A549 treated with CORT108297 at 1 μM for 4 hours (cell line): ENCODE data around the gene CORO7. TPM values are rescaled to one million over a fixed set of nuclear protein-coding genes. Genes with fewer than 3 reads are reported as not detected.

Experiments used
- total RNA-seq: library from RNA; stranded (reverse); fragments of 200-300 nt; extraction: Qiagen RNA extraction; gene quantifications from 5 replicates; pipeline ENCODE4 v1.2.3, GENCODE V29; 2022

Gene CORO7
- total RNA-seq: 10.3 to 19.8 TPM (median 17.0 TPM) in 5 replicates

DNA sequence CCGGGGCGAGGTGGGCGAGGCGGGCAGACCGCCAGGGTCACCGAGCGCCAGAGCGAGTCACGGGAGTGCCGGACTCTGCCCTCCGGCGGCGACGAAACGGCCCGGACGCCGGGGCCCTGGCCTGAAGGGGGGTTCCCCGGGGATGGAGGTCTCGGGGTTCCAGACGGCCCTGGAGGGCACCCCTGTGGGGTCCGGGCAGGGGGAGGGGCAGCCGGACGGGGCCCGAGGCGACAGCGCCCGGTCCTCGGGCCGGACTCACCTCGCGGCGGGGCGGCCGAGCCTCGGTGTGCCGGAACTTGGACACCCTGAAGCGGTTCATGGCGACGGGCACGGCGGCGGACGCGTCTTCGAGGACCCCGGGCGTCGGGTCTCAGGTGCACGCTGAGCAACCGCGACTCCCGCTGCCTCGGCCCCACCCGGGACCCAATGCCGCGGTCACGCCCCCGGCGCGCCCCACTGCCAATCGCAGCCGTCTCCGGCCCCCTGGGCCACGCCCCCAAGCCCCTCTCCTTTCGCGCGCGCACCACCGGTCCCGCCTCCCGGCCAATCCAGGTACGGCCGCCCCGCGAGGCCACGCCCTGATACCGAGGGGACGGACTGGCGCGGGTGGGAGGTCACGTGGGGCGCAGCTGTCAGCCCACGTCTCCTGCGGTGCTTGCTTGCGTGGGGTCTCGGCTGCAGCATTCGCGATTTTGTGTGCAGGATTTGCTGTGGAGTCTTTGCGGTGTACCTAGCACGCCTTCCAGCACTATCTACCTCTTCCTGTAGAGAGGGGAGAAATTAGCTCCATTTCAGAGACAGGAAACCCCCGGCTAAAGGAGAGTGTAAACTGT is at the start of gene CORO7:
TSS of gene CORO7 (minus strand) at position 397 of the 833 bp plus-strand sequence. CDS start at position 319, 78 bp downstream.

DNA sequence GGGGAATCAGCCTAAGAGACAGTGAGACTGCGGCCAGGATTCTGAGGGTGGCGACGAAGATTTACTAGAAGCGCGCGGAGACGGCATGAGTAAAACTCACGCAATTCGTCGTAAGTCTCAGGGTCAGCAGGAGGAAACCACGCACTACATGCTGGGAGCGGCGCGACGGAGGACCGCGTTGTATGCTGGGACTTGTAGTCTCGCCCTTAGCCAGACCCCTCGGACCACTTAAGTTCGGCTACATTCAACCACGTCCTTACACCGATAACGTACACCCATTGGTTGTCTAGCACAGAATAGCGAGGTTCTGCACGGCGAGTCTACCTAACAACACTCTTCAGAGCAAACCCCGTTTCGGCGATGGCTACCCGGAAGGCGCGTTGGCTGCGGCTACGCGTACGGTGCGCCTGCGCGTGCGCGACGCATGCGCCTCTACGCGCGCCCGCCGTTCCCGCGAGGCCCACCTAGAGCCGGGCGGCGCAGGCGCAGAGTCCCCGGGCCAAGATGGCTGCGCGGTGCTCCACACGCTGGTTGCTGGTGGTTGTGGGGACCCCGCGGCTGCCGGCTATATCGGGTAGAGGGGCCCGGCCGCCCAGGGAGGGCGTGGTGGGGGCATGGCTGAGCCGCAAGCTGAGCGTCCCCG is 9.1 kb upstream of the CORO7 start, which contains the start of gene DNAJA3:
TSS of gene DNAJA3 (plus strand) at position 491 of the 643 bp plus-strand sequence. CDS start at position 505, 14 bp downstream.

DNA sequence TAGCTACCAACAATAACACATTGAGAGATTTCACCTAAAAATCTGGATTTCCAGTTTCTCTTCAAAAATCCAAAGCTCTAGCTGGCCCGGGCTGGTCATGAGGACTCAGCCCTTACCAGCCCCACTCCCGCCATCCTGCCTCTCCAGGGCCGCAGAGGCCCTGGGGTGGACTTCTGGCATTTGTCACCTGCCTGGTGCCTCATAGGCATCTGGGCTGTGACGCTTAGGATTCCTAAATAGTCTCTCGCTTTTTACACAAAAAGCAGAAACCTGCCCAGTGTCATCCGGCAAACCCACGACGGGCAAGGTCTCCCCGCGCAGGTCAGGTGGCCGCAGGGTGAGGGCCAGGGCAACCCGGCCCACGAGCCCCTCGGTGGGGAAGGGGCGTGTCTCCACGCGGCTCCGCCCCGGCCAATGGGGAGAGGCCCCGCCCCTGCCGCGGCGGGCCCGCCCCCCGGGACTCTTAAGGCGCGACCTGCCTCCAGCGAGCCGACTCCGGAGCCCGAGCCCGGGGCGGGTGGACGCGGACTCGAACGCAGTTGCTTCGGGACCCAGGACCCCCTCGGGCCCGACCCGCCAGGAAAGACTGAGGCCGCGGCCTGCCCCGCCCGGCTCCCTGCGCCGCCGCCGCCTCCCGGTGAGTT is 44.9 kb downstream of the CORO7 start, which contains the start of gene VASN:
TSS of gene VASN (plus strand) at position 492 of the 644 bp plus-strand sequence. CDS start 9,030 bp downstream, outside the sequence.

DNA sequence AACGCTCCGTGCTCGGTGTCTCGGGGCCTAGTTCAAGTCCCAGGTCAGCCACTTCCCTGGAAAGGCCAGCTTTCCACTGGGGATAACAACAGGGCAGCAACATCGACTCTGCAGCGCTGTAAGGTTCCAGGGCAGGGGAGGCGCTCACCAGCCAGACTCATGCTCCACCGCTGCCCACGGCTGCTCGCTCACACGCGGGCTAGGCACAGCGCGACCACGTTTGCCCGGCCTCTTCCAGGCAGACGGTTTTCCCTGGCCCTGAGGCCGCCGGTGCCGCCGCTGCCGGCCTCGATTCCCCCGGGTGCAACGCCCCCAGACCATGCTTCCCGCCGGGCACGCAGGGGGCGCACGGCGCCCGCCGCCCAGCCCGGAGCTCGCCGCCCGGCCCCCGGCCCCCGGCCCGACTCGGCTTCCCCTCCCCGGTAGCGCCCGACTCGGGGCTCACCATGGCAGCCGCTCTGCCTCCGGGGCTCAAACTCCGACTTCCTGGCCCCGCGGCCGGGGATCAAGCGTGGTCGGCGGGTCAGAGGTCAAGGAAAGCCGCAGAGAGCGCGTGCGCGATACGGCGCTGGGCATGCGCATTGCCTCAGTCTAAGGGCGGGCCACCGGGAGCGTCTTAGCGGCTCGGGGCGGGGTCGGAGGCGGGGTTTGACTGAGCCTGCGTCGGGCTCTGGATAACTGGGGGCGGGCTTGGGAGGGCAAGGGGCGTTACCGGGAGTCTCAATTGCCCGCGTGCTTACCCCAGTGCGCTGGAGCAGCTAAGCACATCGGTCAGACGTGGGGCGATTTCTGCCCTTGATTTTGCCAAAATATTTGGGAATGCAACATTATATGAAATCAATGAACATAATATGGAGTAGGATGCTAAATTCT is 65.4 kb downstream of the CORO7 start, which contains the start of gene PAM16:
TSS of gene PAM16 (minus strand) at position 535 of the 873 bp plus-strand sequence. CDS start at position 448, 87 bp downstream.

DNA sequence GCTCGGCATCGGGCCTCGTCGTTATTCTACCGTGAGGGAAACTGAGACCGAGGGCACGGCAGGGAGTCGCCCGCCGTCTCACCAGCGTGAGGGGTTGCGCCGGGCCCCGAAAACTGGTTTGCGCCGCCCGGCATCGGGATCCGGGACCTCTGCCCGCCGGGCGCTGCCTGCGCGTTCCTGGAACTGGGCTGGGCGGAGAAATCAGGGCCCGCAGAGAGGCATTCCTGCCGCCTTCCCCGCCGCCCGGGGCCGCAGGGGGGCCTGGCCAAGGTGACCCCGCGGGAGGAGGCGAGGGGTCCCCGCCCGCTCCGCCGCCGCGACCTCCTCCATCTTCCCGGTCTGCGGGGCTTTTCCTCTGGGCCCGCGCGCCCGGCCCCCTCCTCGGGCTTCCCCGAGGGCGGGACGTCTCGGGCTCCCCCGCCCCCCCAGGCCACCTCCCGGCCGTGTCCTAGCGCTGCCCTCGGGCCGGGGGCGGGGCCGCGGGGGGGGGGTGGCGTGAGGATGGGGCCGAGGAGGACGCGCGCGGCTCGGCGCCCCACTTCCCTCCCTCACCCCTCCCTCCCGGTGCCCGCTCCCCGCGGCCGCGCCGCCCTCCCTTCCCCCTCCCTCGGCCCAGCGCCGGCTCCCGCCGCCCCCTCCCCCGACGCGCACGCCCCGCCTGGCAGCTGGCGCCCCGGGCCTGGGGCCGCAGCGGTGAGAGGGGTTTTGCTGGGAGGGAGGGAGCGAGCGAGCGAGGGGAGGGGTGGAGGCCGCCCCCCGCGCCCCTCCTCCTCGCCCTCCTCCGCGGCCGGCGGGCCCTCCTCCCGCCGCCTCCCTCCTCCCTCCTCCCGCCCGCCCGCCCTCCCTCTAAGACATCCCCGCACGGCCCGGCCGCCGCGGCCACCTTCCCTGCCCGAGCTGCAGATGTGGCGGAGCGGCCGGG is 100.9 kb downstream of the CORO7 start, which contains the start of gene GLIS2:
TSS of gene GLIS2 (plus strand) at position 882 of the 922 bp plus-strand sequence. CDS start 16,214 bp downstream, outside the sequence.

Other genes with a start within 250 kb of the CORO7 start
- gene SRL, start 174.5 kb downstream of the CORO7 start, total RNA-seq: 0.01 to 0.06 TPM (median 0.02 TPM) in 4 of 5 replicates, not detected in the other
- gene TFAP4, start 143.6 kb downstream of the CORO7 start, total RNA-seq: 16.9 to 21.6 TPM (median 19.1 TPM) in 5 replicates
- 22.3 to 35.4 TPM (median 32.7 TPM) in 5 replicates for gene GLIS2, start 100.5 kb downstream of the CORO7 start, total RNA-seq
- 54.4 to 80.6 TPM (median 78.0 TPM) in 5 replicates for gene PAM16, start 65.3 kb downstream of the CORO7 start, total RNA-seq
- 4.2 to 8.5 TPM (median 7.4 TPM) in 5 replicates for gene VASN, start 44.7 kb downstream of the CORO7 start, total RNA-seq
- gene DNAJA3, start 9.3 kb upstream of the CORO7 start, total RNA-seq: 63.6 to 75.3 TPM (median 72.1 TPM) in 5 replicates
- 39.4 to 48.9 TPM (median 46.3 TPM) in 5 replicates for gene NMRAL1, start 58.0 kb upstream of the CORO7 start, total RNA-seq
- gene HMOX2, start 59.8 kb upstream of the CORO7 start, total RNA-seq: 54.2 to 61.9 TPM (median 58.0 TPM) in 5 replicates
- gene CDIP1, start 122.2 kb upstream of the CORO7 start, total RNA-seq: 11.0 to 13.8 TPM (median 11.9 TPM) in 5 replicates
- 0.02 to 0.03 TPM in 2 of 5 replicates, not detected in the others for gene C16orf96, start 139.7 kb upstream of the CORO7 start, total RNA-seq
- 34.5 to 67.4 TPM (median 61.1 TPM) in 5 replicates for gene UBALD1, start 198.3 kb upstream of the CORO7 start, total RNA-seq
- gene MGRN1, start 208.2 kb upstream of the CORO7 start, total RNA-seq: 35.8 to 41.3 TPM (median 40.5 TPM) in 5 replicates